GM23248 (cell line): Measurements from ENCODE around the gene FRS3.

Experiments used
- EZH2 ChIP-seq: fragments of 200-600 bp; sonication (generic); IDR thresholded peaks from 2 replicates; pipeline ENCODE4 v1.6.1; 2018; ENCODE audit warnings: antibody characterized with exemption, mild to moderate bottlenecking; ENCODE audit not compliant: insufficient read depth, poor library complexity, severe bottlenecking
- EZH2phosphoT487 ChIP-seq: fragments of 200-600 bp; sonication (generic); IDR thresholded peaks from 2 replicates; pipeline ENCODE4 v1.6.1; 2018; ENCODE audit warnings: antibody characterized with exemption, moderate library complexity, mild to moderate bottlenecking, low read depth; ENCODE audit not compliant: insufficient read depth

- TF ChIP-seq EZH2phosphoT487 = no peak
- no peak for TF ChIP-seq EZH2
Observed at GRCh38 chr6:41758641-41759035, 21.1 kb downstream of the FRS3 start.
